ENCODE measurements around the gene KRT37.

DNA sequence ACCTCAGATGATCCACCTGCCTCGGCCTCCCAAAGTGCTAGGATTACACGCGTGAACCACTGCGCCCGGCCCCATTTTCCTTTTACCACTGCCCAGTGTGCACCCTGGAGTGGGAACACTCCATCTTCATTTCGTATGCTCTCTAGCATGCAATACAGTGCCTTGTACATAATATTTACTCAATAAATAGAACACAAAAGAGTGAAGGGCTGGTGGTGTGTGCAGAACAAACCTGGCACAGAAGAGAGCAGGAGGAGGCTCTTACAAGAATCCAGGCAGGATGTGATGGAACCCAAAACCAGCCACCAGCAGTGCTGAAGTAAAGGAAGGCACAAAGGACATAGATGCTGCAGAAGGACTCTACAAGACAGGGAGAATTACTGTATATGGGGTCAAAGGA lies 7.3 kb downstream of the KRT37 start:
- TF ChIP-seq, protein P1, sequence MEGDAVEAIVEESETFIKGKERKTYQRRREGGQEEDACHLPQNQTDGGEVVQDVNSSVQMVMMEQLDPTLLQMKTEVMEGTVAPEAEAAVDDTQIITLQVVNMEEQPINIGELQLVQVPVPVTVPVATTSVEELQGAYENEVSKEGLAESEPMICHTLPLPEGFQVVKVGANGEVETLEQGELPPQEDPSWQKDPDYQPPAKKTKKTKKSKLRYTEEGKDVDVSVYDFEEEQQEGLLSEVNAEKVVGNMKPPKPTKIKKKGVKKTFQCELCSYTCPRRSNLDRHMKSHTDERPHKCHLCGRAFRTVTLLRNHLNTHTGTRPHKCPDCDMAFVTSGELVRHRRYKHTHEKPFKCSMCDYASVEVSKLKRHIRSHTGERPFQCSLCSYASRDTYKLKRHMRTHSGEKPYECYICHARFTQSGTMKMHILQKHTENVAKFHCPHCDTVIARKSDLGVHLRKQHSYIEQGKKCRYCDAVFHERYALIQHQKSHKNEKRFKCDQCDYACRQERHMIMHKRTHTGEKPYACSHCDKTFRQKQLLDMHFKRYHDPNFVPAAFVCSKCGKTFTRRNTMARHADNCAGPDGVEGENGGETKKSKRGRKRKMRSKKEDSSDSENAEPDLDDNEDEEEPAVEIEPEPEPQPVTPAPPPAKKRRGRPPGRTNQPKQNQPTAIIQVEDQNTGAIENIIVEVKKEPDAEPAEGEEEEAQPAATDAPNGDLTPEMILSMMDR (IDR thresholded peaks at IDR 0.05): no peak
- TF ChIP-seq POLR2A (IDR thresholded peaks at IDR 0.05) (no peak), POLR2AphosphoS5 (IDR thresholded peaks at IDR 0.05) (no peak), EP300 (IDR thresholded peaks at IDR 0.05) (no peak)
